HL-60 (cell line): ENCODE data around the gene AGBL4.

Source experiments
- CTCF ChIP-seq: IDR thresholded peaks from one replicate; pipeline ENCODE4 v1.5.1; 2011; ENCODE audit warnings: low read length, control low read depth, inconsistent platforms; ENCODE audit not compliant: insufficient read depth
- GABPA ChIP-seq: IDR thresholded peaks from 2 replicates; pipeline ENCODE4 v1.6.1; 2012; ENCODE audit warnings: low read depth
- POLR2AphosphoS5 ChIP-seq: IDR thresholded peaks from 2 replicates; pipeline ENCODE4 v1.6.1; 2012; ENCODE audit warnings: low read depth
- REST ChIP-seq: IDR thresholded peaks from 2 replicates; pipeline ENCODE4 v1.6.1; 2012; ENCODE audit warnings: low read depth; ENCODE audit not compliant: insufficient replicate concordance
- SPI1 ChIP-seq: IDR thresholded peaks from 2 replicates; pipeline ENCODE4 v1.6.1; 2012; ENCODE audit warnings: low read depth, mild to moderate bottlenecking, borderline replicate concordance

- no peak for TF ChIP-seq CTCF
- no peak for TF ChIP-seq POLR2AphosphoS5
- no peak for TF ChIP-seq GABPA
- no peak for TF ChIP-seq REST
- no peak for TF ChIP-seq SPI1
Measured at GRCh38 chr1:49841767-49842166, 182.0 kb downstream of the AGBL4 start.
